H1 (cell line): ENCODE data around the gene CDCA3. TPM values are rescaled to one million over a fixed set of nuclear protein-coding genes. Genes with fewer than 3 reads are reported as not detected.

Experiments used
- CTCF ChIA-PET: fragments of 300-600 bp; sonication (Branson Sonifier 250); formaldehyde crosslinking; loops from one replicate; lab custom pipeline; 2021; ENCODE audit not compliant: partially characterized antibody; lab: Charles Lee
- POLR2A ChIA-PET: fragments of 300-600 bp; sonication (Branson Sonifier 250); formaldehyde crosslinking; loops from one replicate; lab custom pipeline; 2021; ENCODE audit warnings: inconsistent platforms; ENCODE audit not compliant: partially characterized antibody; lab: Charles Lee
- DNase-seq, 2 experiments: peaks; one replicate each; pipeline versions ENCODE4 v3.0.0 to v3.0.0-alpha.2; 2010 to 2022; ENCODE audit warnings: low spot score in 2 of 2, low read depth in 1 of 2, mixed read lengths in 1 of 2
- FAIRE-seq: peaks from 2 replicates; lab custom pipeline; 2011; peaks lifted over from hg19 to GRCh38; lab: Jason Lieb, UNC
- H2AFZ ChIP-seq: 2 replicates; pipeline ENCODE4 v1.8.1; 2012; ENCODE audit warnings: low read length, inconsistent platforms
- H2AK5ac ChIP-seq: 2 replicates; pipeline ENCODE4 v1.6.1; 2013; ENCODE audit warnings: low read depth, low read length
- H2BK120ac ChIP-seq: replicated peaks from 2 replicates; pipeline ENCODE3; 2013; ENCODE audit warnings: low read depth, low read length, inconsistent platforms
- H2BK12ac ChIP-seq: 2 replicates; pipeline ENCODE4 v1.6.1; 2013; ENCODE audit warnings: low read depth, low read length
- H2BK15ac ChIP-seq: 2 replicates; pipeline ENCODE4 v1.6.1; 2013; ENCODE audit warnings: low read length
- H2BK20ac ChIP-seq: 2 replicates; pipeline ENCODE4 v1.6.1; 2013; ENCODE audit warnings: low read length
- H2BK5ac ChIP-seq: 2 replicates; pipeline ENCODE4 v1.6.1; 2013; ENCODE audit warnings: low read depth, low read length
- H3K14ac ChIP-seq: 2 replicates; pipeline ENCODE4 v1.6.1; 2013; ENCODE audit warnings: inconsistent platforms; ENCODE audit not compliant: insufficient read length
- H3K18ac ChIP-seq: 2 replicates; pipeline ENCODE4 v1.6.1; 2013; ENCODE audit warnings: low read length; ENCODE audit errors: extremely low read depth
- H3K23ac ChIP-seq: 2 replicates; pipeline ENCODE4 v1.6.1; 2013; ENCODE audit warnings: inconsistent platforms; ENCODE audit not compliant: insufficient read length
- H3K23me2 ChIP-seq: 2 replicates; pipeline ENCODE4 v1.6.1; 2013; ENCODE audit warnings: low read depth, low read length
- H3K27ac ChIP-seq: 2 replicates; pipeline ENCODE4 v1.6.1; 2011; ENCODE audit warnings: low read depth, low read length, inconsistent platforms
- H3K27me3 ChIP-seq, 4 experiments: replicated peaks in 1 of 4; 1 replicate in 1 of 4; 2 replicates in 3 of 4; pipeline versions ENCODE4 v1.6.1 to v1.8.1; 2011 to 2013; ENCODE audit warnings: low read length in 3 of 4, mild to moderate bottlenecking in 3 of 4, inconsistent platforms in 2 of 4, mixed read lengths in 2 of 4, moderate library complexity in 1 of 4; ENCODE audit not compliant: control insufficient read depth in 3 of 4, insufficient read depth in 3 of 4; ENCODE audit errors: extremely low read depth in 1 of 4
- H3K36me3 ChIP-seq, 4 experiments: 2 replicates each; pipeline versions ENCODE4 v1.6.1 to v1.8.1; 2011 to 2013; ENCODE audit warnings: mild to moderate bottlenecking in 4 of 4, low read length in 3 of 4, moderate library complexity in 2 of 4, control low read depth in 1 of 4, inconsistent platforms in 1 of 4; ENCODE audit not compliant: insufficient read depth in 4 of 4, control insufficient read depth in 2 of 4
- H3K4ac ChIP-seq: replicated peaks from 2 replicates; pipeline ENCODE3; 2013; ENCODE audit warnings: low read length, low read depth, mixed read lengths, inconsistent platforms; ENCODE audit not compliant: insufficient read length
- H3K4me1 ChIP-seq, 4 experiments: replicated peaks in 1 of 4; 1 replicate in 1 of 4; 2 replicates in 3 of 4; pipeline versions ENCODE4 v1.6.1 to v1.8.1; 2011 to 2013; ENCODE audit warnings: low read length in 3 of 4, inconsistent platforms in 2 of 4, mixed read lengths in 1 of 4; ENCODE audit not compliant: insufficient read depth in 4 of 4, control insufficient read depth in 3 of 4
- H3K4me2 ChIP-seq, 2 experiments: 2 replicates each; pipeline versions ENCODE4 v1.6.1 to v1.8.1; 2011 to 2013; ENCODE audit warnings: low read depth in 2 of 2, low read length in 2 of 2, control low read depth in 1 of 2, inconsistent platforms in 1 of 2, mild to moderate bottlenecking in 1 of 2; ENCODE audit not compliant: insufficient read depth in 1 of 2
- H3K4me3 ChIP-seq, 4 experiments: fragments of 200-600, 300-600 bp in 1 of 4; sonication (generic), shearing (Covaris generic), sonication (Bioruptor Twin) in 1 of 4; 2 replicates each; pipeline versions ENCODE4 v1.5.1 to v1.8.1; 2011 to 2016; ENCODE audit warnings: low read length in 4 of 4, low read depth in 3 of 4, control low read depth in 2 of 4, inconsistent platforms in 2 of 4, mild to moderate bottlenecking in 2 of 4, mixed read lengths in 1 of 4, moderate library complexity in 1 of 4; ENCODE audit not compliant: insufficient read depth in 2 of 4; ENCODE audit errors: extremely low read depth in 1 of 4
- H3K56ac ChIP-seq: replicated peaks from 2 replicates; pipeline ENCODE3; 2013; ENCODE audit warnings: low read depth, mild to moderate bottlenecking, mixed read lengths, low read length, inconsistent platforms; ENCODE audit not compliant: insufficient read length
- H3K79me1 ChIP-seq: 2 replicates; pipeline ENCODE4 v1.6.1; 2013; ENCODE audit warnings: low read depth, low read length, control low read depth
- H3K79me2 ChIP-seq, 2 experiments: 2 replicates each; pipeline versions ENCODE4 v1.6.1 to v1.8.1; 2012 to 2013; ENCODE audit warnings: low read length in 2 of 2, mild to moderate bottlenecking in 2 of 2, inconsistent platforms in 1 of 2; ENCODE audit not compliant: insufficient read depth in 2 of 2, control insufficient read depth in 1 of 2
- H3K9ac ChIP-seq, 4 experiments: replicated peaks in 1 of 4; 1 replicate in 1 of 4; 2 replicates in 3 of 4; pipeline versions ENCODE4 v1.6.1 to v1.8.1; 2011 to 2013; ENCODE audit warnings: low read depth in 3 of 4, low read length in 3 of 4, control low read depth in 2 of 4, mild to moderate bottlenecking in 2 of 4, moderate library complexity in 2 of 4, inconsistent platforms in 1 of 4; ENCODE audit errors: extremely low read depth in 1 of 4
- H3K9me3 ChIP-seq, 2 experiments: 2 replicates each; pipeline versions ENCODE4 v1.6.1 to v1.8.1; 2012 to 2013; ENCODE audit warnings: mild to moderate bottlenecking in 2 of 2, moderate library complexity in 2 of 2, control low read depth in 1 of 2, inconsistent platforms in 1 of 2, low read depth in 1 of 2, low read length in 1 of 2, mixed read lengths in 1 of 2; ENCODE audit not compliant: insufficient read depth in 2 of 2
- H4K20me1 ChIP-seq, 2 experiments: replicated peaks in 1 of 2; 2 replicates each; pipeline versions ENCODE3 to v1.8.1; 2011 to 2013; ENCODE audit warnings: inconsistent platforms in 2 of 2, low read length in 2 of 2, mild to moderate bottlenecking in 1 of 2; ENCODE audit not compliant: insufficient read depth in 2 of 2, control insufficient read depth in 1 of 2
- H4K5ac ChIP-seq: 2 replicates; pipeline ENCODE4 v1.6.1; 2013; ENCODE audit warnings: low read length, low read depth, mixed read lengths, inconsistent platforms; ENCODE audit not compliant: insufficient read length
- H4K8ac ChIP-seq: 2 replicates; pipeline ENCODE4 v1.8.0; 2013; ENCODE audit warnings: mild to moderate bottlenecking, moderate library complexity, low read length, inconsistent platforms; ENCODE audit not compliant: insufficient read depth; ENCODE audit errors: extremely low read depth
- H4K91ac ChIP-seq: replicated peaks from 2 replicates; pipeline ENCODE3; 2013; ENCODE audit warnings: low read length, mixed read lengths, inconsistent platforms; ENCODE audit not compliant: insufficient read length
- ATF3 ChIP-seq: IDR thresholded peaks from 2 replicates; pipeline ENCODE4 v1.6.1; 2011; ENCODE audit warnings: low read depth, mild to moderate bottlenecking, low read length; ENCODE audit not compliant: insufficient read depth
- BCL11A ChIP-seq, 2 experiments: IDR thresholded peaks; one replicate each; pipeline ENCODE4 v1.6.1; 2011; ENCODE audit warnings: low read depth in 2 of 2, low read length in 2 of 2, mild to moderate bottlenecking in 2 of 2
- CHD1 ChIP-seq: IDR thresholded peaks from 2 replicates; pipeline ENCODE4 v1.6.1; 2012; ENCODE audit warnings: low read depth, low read length, improper control_type of control experiment
- EGR1 ChIP-seq: IDR thresholded peaks from 2 replicates; pipeline ENCODE4 v1.6.1; 2011; ENCODE audit warnings: low read depth, low read length, borderline replicate concordance
- EP300 ChIP-seq, 2 experiments: IDR thresholded peaks; 1 replicate in 1 of 2; 2 replicates in 1 of 2; pipeline ENCODE4 v1.6.1; 2011 to 2012; ENCODE audit warnings: low read depth in 2 of 2, low read length in 2 of 2, mild to moderate bottlenecking in 2 of 2, borderline replicate concordance in 1 of 2, inconsistent platforms in 1 of 2, moderate library complexity in 1 of 2
- EZH2 ChIP-seq: fragments of 200-600 bp; sonication (generic); IDR thresholded peaks from 2 replicates; pipeline ENCODE4 v1.7.1; 2012; ENCODE audit warnings: low read depth, mild to moderate bottlenecking, moderate library complexity, low read length, inconsistent platforms; ENCODE audit not compliant: severe bottlenecking
- KDM1A ChIP-seq: fragments of 200-600, 300-600 bp; sonication (generic); IDR thresholded peaks from 2 replicates; pipeline ENCODE4 v1.7.1; 2016; ENCODE audit warnings: mild to moderate bottlenecking, low read length, borderline replicate concordance
- NANOG ChIP-seq: IDR thresholded peaks from 2 replicates; pipeline ENCODE4 v1.6.1; 2011; ENCODE audit warnings: low read length, low read depth, mild to moderate bottlenecking, inconsistent platforms; ENCODE audit not compliant: insufficient read depth, poor library complexity, severe bottlenecking
- POLR2AphosphoS5 ChIP-seq: IDR thresholded peaks from 2 replicates; pipeline ENCODE4 v1.6.1; 2011; ENCODE audit warnings: low read depth, low read length
- POU5F1 ChIP-seq: IDR thresholded peaks from 2 replicates; pipeline ENCODE4 v1.6.1; 2011; ENCODE audit warnings: low read depth, mild to moderate bottlenecking, low read length, moderate library complexity
- RBBP5 ChIP-seq: IDR thresholded peaks from 2 replicates; pipeline ENCODE4 v1.7.1; 2012; ENCODE audit warnings: low read depth, mild to moderate bottlenecking, inconsistent platforms, low read length, moderate library complexity, borderline replicate concordance
- SRF ChIP-seq: IDR thresholded peaks from 2 replicates; pipeline ENCODE4 v1.6.1; 2011; ENCODE audit warnings: mild to moderate bottlenecking, low read depth, low read length, moderate library complexity
- TBP ChIP-seq: IDR thresholded peaks from 2 replicates; pipeline ENCODE4 v1.6.1; 2011; ENCODE audit warnings: low read depth, low read length, improper control_type of control experiment
- WGBS, 2 experiments: shearing (Covaris generic) in 1 of 2; methylation state at CpG; one replicate each; pipeline versions ENCODE4 v1.1.6 to v1.1.7; 2013 to 2015; ENCODE audit warnings: low lambda C conversion rate in 2 of 2, mixed read lengths in 2 of 2, inconsistent platforms in 1 of 2, low coverage in 1 of 2, missing lambda C conversion rate in 1 of 2; ENCODE audit not compliant: insufficient replicate concordance in 2 of 2, insufficient coverage in 1 of 2, insufficient read length in 1 of 2; ENCODE audit errors: extremely low coverage in 1 of 2, missing lambda C conversion rate in 1 of 2; 5-methylcytosine and 5-hydroxymethylcytosine counted together
- polyA plus RNA-seq, 7 experiments: library from polyadenylated mRNA; depleted of rRNA in 3 of 7; stranded (reverse) in 5 of 7; unstranded in 2 of 7; fragments of >200 nt in 5 of 7; fragments of 200-250 nt in 2 of 7; gene quantifications; 1 replicate in 5 of 7; 2 replicates in 1 of 7; 4 replicates in 1 of 7; pipeline versions ENCODE4 v1.2.1 to v1.2.3, GENCODE V29; 2011 to 2013; ENCODE audit warnings: missing spikeins in 2 of 7, mixed read lengths in 2 of 7
- total RNA-seq: library from RNA; stranded (reverse); fragmentation: NEBNext Ultra II Directional; extraction: Animal tissue kit (Norgen Biotek cat#: 25700); gene quantifications from 2 replicates; pipeline ENCODE4 v1.2.1, GENCODE V29; 2021

CDCA3 gene
- total and polyA plus RNA-seq, 2 of the 8 experiments (the other 6 are each of a cell fraction or from before 2014, with no cell fraction given) = 47.7 to 71.2 TPM

- Histone ChIP-seq H2BK12ac (no peak overlapping the region), H3K4me2 (no peak overlapping the region), H4K20me1 (no peaks in the 10 kb centered on the region), H2BK20ac (no peak overlapping the region), H2AFZ (no peak overlapping the region), H3K27me3 (0 out of 7 replicates have a peak, but pooled peaks cover 0 to 3% (median 0%) of the 10 kb centered on the region in 4 experiments), H4K91ac (no peak overlapping the region), H3K36me3 (no peaks in the 10 kb centered on the region), H3K9ac (no peak overlapping the region), H2AK5ac (no peak overlapping the region), H3K23ac (no peak overlapping the region), H3K79me1 (no peaks in the 10 kb centered on the region), H2BK15ac (no peak overlapping the region), H3K4me3 (no peak overlapping the region), H3K27ac (no peak overlapping the region), H3K9me3 (0 out of 4 replicates have a peak, but pooled peaks cover 0 to 1% of the 10 kb centered on the region in 2 experiments), H2BK120ac (no peak overlapping the region), H3K79me2 (no peaks in the 10 kb centered on the region), H3K14ac (no peak overlapping the region), H3K56ac (no peak overlapping the region), H2BK5ac (no peak overlapping the region), H3K18ac (no peak overlapping the region), H3K23me2 (no peaks in the 10 kb centered on the region), H3K4ac (no peak overlapping the region), H4K5ac (no peak overlapping the region), H3K4me1 (no peaks in the 10 kb centered on the region; a peak in 1 of 7 replicates), H4K8ac (no peak overlapping the region)
- DNase-seq (no peak), FAIRE-seq (no peak)
- 86% methylated on average over 5 of the region's 5 CpGs; no CpG with 5 or more reads in 1 of the 2 experiments for WGBS, 2 experiments
- POLR2A ChIA-PET = interaction anchor here (1.1 kb wide), 1 partner anchor 17 kb away, joined by 3 read pairs; no protein-coding TSS in a partner anchor
- CTCF ChIA-PET = interaction anchor here (1.6 kb wide), 1 partner anchor 21 kb away, joined by 6 read pairs; no protein-coding TSS in a partner anchor
- no peak for TF ChIP-seq KDM1A
- TF ChIP-seq POLR2AphosphoS5 = no peak
- no peak for TF ChIP-seq BCL11A (IDR thresholded peaks at IDR 0.05; ENCODE audit: low read depth in 2 of 2, low read length in 2 of 2)
- no peak for TF ChIP-seq CHD1
- no peak for TF ChIP-seq EGR1
- TF ChIP-seq ATF3 = no peak
- no peak for TF ChIP-seq EP300 (IDR thresholded peaks at IDR 0.05; ENCODE audit: borderline replicate concordance in 1 of 2, low read depth in 2 of 2, low read length in 2 of 2)
- TF ChIP-seq TBP = no peak
- TF ChIP-seq NANOG = no peak
- TF ChIP-seq POU5F1 = no peak
- no peak for TF ChIP-seq RBBP5
- no peak for TF ChIP-seq EZH2
- no peak for TF ChIP-seq SRF
Measured at GRCh38 chr12:6799147-6799546, 51.9 kb downstream of the CDCA3 start.
